DMS79 (cell line): ENCODE results near the gene TMIGD1.
"Not testable (repeated sequence)": the region's sequence is repeated elsewhere in the genome, so short reads cannot be mapped to it uniquely, and the experiment has no call there.

Source experiments
- DNase-seq: peaks from one replicate; lab custom pipeline; 2025; lab: John Stamatoyannopoulos, UW

The TMIGD1 gene

GRCh38 chr17:30358055-30358760 is 24.4 kb upstream of the TMIGD1 start:
- no peak for DNase-seq

- DNase-seq, result no peak
These were observed 23.6 kb upstream of the TMIGD1 start for GRCh38 chr17:30357476-30357875.

GRCh38 chr17:30354701-30355100 is 20.8 kb upstream of the TMIGD1 start:
- DNase-seq, result no peak

GRCh38 chr17:30352240-30352814 is 18.5 kb upstream of the TMIGD1 start:
- no peak for DNase-seq

GRCh38 chr17:30351735-30352134 is 17.9 kb upstream of the TMIGD1 start:
- no peak for DNase-seq

GRCh38 chr17:30351263-30351662 is 17.4 kb upstream of the TMIGD1 start:
- DNase-seq, result not testable (repeated sequence)

GRCh38 chr17:30349252-30349651 is 15.4 kb upstream of the TMIGD1 start:
- DNase-seq, result no peak

GRCh38 chr17:30347488-30347887 is 13.6 kb upstream of the TMIGD1 start:
- DNase-seq, result no peak

GRCh38 chr17:30346221-30346795 is 12.5 kb upstream of the TMIGD1 start:
- DNase-seq, result no peak

GRCh38 chr17:30345527-30346075 is 11.7 kb upstream of the TMIGD1 start:
- no peak for DNase-seq

- DNase-seq, result no peak
These were observed 11.2 kb upstream of the TMIGD1 start for GRCh38 chr17:30345089-30345433.

GRCh38 chr17:30344283-30345088 is 10.6 kb upstream of the TMIGD1 start:
- DNase-seq, result no peak

- DNase-seq, result no peak
These were observed 9.9 kb upstream of the TMIGD1 start for GRCh38 chr17:30343796-30344195.

- not testable (repeated sequence) for DNase-seq
These were observed 9.4 kb upstream of the TMIGD1 start for GRCh38 chr17:30343244-30343643.

GRCh38 chr17:30341703-30342249 is 7.9 kb upstream of the TMIGD1 start:
- DNase-seq, result no peak

GRCh38 chr17:30340801-30341356 is 7.0 kb upstream of the TMIGD1 start:
- no peak for DNase-seq

GRCh38 chr17:30339086-30339485 is 5.2 kb upstream of the TMIGD1 start:
- DNase-seq, result no peak

GRCh38 chr17:30337393-30337999 is 3.6 kb upstream of the TMIGD1 start:
- no peak for DNase-seq

GRCh38 chr17:30336369-30337171 is 2.7 kb upstream of the TMIGD1 start:
- DNase-seq, result no peak

- DNase-seq, result no peak
These were observed 564 bp upstream of the TMIGD1 start for GRCh38 chr17:30334421-30334820.
